Type B pancreatic cell (in vitro differentiated cells): ENCODE data around the gene CDH12. TPM values are rescaled to one million over a fixed set of nuclear protein-coding genes. Genes with fewer than 3 reads are reported as not detected.
"Not testable (repeated sequence)": the region's sequence is repeated elsewhere in the genome, so short reads cannot be mapped to it uniquely, and the experiment has no call there.

Experiments
- DNase-seq: peaks from one replicate; pipeline ENCODE4 v3.0.0; 2021; ENCODE audit warnings: mixed read lengths; ENCODE audit not compliant: unreplicated experiment; ENCODE audit errors: extremely low spot score
- H3K27ac Mint-ChIP-seq: 2 replicates; pipeline ENCODE4 v1.8.0; 2021; ENCODE audit warnings: mild to moderate bottlenecking, mixed read lengths
- H3K27me3 Mint-ChIP-seq: 2 replicates; pipeline ENCODE4 v1.8.0; 2021; ENCODE audit warnings: mixed read lengths
- H3K36me3 Mint-ChIP-seq: 2 replicates; pipeline ENCODE4 v1.8.0; 2021; ENCODE audit warnings: mixed read lengths
- H3K4me1 Mint-ChIP-seq: one replicate; pipeline ENCODE4 v1.8.0; 2021; ENCODE audit warnings: mixed read lengths; ENCODE audit not compliant: unreplicated experiment
- H3K4me3 Mint-ChIP-seq: 2 replicates; pipeline ENCODE4 v1.8.0; 2021; ENCODE audit warnings: mild to moderate bottlenecking, mixed read lengths
- H3K9me3 Mint-ChIP-seq: 2 replicates; pipeline ENCODE4 v1.8.0; 2021; ENCODE audit warnings: mixed read lengths
- total RNA-seq: library from RNA; stranded (reverse); gene quantifications from 2 replicates; pipeline ENCODE4 v1.2.1, GENCODE V29; 2021; ENCODE audit warnings: low replicate concordance
- TF ChIP-seq, protein P1 (sequence below): fragments of 200-600 bp; sonication (generic); conservative IDR thresholded peaks from 2 replicates; pipeline ENCODE4 v1.5.0; 2021; ENCODE audit warnings: antibody characterized with exemption, mild to moderate bottlenecking

CDH12 gene
- total RNA-seq, 1 donor from 2014 or later, result 10.2 TPM

DNA sequence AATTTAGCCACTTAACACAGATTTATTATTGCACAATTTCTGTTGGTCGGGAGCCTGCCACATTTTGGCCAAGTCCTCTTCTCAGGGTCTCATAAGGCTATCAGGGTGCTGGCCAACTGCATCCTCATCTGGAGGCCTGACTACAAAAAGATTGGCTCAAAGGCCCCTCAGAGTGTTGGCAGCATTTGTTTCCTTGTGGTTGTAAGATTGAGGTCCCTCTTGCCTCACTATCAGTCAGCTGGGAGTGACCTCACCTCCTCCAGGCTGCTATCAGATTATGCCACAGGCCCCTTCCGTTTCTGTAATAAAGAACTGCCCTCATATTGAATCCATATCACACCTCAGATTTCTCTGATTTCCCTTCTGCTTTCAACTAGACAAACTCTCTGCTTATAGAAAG lies 698.4 kb downstream of the CDH12 start:
- not testable (repeated sequence) for H3K4me3 Mint-ChIP-seq, H3K4me1 Mint-ChIP-seq, H3K9me3 Mint-ChIP-seq, DNase-seq, H3K27me3 Mint-ChIP-seq, H3K36me3 Mint-ChIP-seq, H3K27ac Mint-ChIP-seq

DNA sequence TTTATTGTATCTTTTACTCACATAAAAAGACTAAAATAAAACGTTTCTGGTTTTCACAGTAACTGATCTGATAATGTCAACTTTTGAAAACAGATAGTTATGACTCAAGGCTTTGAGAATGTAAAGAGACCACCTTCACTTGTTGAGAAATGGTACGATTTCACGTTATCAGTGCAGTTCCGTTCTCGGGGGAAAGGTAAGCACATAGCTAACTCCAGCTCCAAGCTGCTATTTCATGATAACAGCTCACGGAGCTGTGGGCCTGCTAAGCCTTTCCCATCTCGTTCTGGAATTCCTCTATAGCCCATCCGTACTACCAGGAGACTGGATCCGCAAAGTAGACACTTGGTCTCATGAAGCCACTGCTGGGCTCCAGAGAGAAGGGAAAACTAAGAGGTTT lies 701.3 kb downstream of the CDH12 start:
- DNase-seq, H3K4me3 Mint-ChIP-seq, H3K27me3 Mint-ChIP-seq, H3K36me3 Mint-ChIP-seq, H3K9me3 Mint-ChIP-seq, H3K4me1 Mint-ChIP-seq, H3K27ac Mint-ChIP-seq: not testable (repeated sequence)

DNA sequence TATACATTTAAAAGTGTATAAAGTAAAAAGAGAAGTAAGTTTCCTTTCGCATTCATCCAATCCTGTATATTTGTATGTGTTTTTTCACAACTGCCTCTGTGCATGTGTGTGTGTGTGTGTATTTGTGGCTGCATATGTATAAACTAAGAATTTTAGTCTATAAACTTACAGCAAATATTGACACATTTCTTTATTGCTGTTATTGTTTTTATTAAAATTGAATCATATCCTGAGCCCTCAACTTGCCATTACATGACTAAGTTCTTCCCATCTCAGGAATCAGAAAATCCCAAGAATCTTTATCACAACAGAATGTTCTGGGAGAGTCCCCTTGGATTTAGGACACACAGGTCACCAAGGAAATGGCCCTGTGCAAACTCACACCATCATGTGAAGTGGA lies 712.7 kb downstream of the CDH12 start:
- not testable (repeated sequence) for H3K27me3 Mint-ChIP-seq, H3K27ac Mint-ChIP-seq, H3K9me3 Mint-ChIP-seq, H3K4me1 Mint-ChIP-seq, DNase-seq, H3K4me3 Mint-ChIP-seq, H3K36me3 Mint-ChIP-seq

DNA sequence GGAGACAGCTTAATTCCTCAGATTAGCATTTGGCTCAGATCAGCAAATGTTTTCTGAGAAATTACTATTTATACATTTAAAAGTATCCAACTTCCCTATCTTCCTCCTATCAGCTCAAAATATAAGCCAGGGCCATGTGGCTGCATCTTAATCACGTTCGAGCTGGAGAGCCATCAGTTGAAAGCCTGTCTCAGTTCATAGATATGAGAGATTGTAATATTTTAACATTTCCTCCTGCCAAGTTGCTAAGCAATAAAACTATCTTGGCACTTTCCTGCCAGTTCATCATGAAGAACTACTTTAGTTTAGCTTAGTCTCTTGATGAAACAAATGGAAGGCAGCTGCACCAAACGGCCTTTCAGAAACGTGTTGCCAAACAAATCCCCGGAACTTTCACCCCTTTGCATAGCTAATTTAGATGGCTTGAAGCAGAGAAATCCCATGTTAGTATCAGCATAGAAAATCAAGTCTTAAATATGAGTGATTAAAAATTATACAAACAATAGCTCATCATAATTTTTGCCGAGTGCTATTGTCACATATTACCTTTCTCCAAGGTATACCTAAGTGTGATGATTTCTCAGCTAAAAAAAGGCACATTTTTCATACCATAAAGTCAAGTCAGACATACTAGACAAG lies 713.4 kb downstream of the CDH12 start:
- not testable (repeated sequence) for DNase-seq, H3K27me3 Mint-ChIP-seq, H3K4me3 Mint-ChIP-seq, H3K9me3 Mint-ChIP-seq, H3K27ac Mint-ChIP-seq, H3K4me1 Mint-ChIP-seq, H3K36me3 Mint-ChIP-seq

DNA sequence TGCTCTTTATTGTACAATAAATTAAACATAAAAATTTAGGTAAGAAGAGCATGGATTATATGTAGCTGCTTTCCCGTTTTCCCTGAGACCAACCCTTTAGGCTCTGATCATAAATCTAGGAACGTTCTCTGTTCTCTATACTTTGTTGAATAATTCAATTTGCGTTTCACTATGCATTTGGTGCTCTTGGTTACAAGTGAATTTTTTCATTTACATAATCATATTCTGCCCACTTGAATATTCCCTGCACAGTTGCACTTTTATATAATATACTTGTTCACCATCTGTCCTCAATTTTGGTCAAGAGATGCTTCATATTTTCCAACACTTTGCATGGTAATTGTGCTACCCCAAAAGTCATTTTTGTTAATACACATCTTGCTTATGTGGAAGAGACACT lies 741.8 kb downstream of the CDH12 start:
- Mint-ChIP-seq H3K4me1 (no peaks in the 10 kb centered on the region), H3K36me3 (no peaks in the 10 kb centered on the region), H3K4me3 (no peak overlapping the region), H3K27ac (no peak overlapping the region), H3K27me3 (no peaks in the 10 kb centered on the region), H3K9me3 (no peaks in the 10 kb centered on the region)
- DNase-seq, result no peak
- TF ChIP-seq, protein P1, sequence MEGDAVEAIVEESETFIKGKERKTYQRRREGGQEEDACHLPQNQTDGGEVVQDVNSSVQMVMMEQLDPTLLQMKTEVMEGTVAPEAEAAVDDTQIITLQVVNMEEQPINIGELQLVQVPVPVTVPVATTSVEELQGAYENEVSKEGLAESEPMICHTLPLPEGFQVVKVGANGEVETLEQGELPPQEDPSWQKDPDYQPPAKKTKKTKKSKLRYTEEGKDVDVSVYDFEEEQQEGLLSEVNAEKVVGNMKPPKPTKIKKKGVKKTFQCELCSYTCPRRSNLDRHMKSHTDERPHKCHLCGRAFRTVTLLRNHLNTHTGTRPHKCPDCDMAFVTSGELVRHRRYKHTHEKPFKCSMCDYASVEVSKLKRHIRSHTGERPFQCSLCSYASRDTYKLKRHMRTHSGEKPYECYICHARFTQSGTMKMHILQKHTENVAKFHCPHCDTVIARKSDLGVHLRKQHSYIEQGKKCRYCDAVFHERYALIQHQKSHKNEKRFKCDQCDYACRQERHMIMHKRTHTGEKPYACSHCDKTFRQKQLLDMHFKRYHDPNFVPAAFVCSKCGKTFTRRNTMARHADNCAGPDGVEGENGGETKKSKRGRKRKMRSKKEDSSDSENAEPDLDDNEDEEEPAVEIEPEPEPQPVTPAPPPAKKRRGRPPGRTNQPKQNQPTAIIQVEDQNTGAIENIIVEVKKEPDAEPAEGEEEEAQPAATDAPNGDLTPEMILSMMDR, result no peak

DNA sequence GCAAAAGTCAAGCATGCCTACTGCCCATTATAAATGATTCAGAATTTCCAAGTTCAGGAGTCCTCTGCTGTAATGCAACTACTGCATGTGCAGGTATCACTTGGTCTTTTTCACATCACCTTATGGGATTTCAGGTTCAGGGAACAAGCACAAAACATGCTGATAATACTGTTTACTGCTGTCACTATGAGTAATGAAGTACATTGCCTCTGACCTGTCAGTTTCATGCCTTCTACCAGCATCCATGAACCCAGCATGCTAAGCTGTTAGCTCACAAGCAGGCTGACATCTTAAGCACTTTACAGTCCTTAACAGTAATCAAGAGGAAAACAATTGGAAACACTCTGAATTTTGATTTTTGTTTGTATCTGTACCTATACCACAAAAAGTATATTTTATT lies 743.8 kb downstream of the CDH12 start:
- Mint-ChIP-seq H3K9me3 (no peaks in the 10 kb centered on the region), H3K27ac (no peak overlapping the region), H3K4me1 (no peaks in the 10 kb centered on the region), H3K4me3 (no peak overlapping the region), H3K36me3 (no peaks in the 10 kb centered on the region), H3K27me3 (no peaks in the 10 kb centered on the region)
- no peak for DNase-seq
- TF ChIP-seq, protein P1, result no peak

DNA sequence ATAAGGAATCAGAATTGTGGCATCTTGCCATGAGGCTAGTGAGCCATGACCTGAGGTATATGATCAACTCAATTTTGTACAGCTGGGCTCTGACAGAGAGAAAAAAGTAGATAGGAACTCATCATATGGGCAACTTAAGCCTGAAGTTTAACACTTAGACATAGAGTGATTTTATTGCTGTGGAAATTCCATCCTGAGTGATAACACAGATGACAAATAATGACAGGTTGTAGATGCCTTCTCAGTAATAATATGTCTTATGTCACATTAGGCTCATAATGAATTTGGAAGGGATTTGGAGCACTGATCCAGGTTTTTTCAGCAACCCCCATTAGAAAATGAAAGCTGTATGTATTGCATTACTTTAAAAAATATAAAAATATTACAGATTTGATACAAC lies 744.6 kb downstream of the CDH12 start:
- TF ChIP-seq, protein P1, result no peak
- Mint-ChIP-seq H3K27ac (no peak overlapping the region), H3K27me3 (no peaks in the 10 kb centered on the region), H3K9me3 (no peaks in the 10 kb centered on the region), H3K4me3 (no peak overlapping the region), H3K4me1 (no peaks in the 10 kb centered on the region), H3K36me3 (no peaks in the 10 kb centered on the region)
- DNase-seq, result no peak

DNA sequence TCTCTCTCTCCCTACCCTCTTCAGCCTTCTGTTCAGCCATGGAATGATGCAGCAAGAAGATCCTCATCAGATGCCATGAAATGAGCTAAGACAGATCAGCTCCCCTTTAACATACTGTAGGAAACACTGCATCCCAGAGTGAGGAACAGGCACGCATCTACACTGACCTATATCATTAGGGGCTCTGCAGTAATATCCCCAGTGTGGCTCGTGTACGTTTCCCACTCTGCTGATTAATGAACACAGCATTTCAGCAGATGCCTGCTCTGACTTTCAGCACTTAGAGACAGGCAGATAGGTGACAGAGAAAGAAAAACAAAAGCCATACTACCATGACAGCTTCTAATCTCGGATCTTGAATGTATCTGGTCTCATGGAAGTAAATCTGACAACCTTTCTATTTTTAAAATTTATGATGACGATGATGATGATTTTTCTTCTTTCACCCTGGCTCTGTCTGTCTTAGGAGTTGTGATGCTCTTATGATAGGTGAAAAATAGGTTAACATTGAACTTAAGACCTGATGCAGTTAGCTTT lies 750.3 kb downstream of the CDH12 start:
- Mint-ChIP-seq H3K36me3 (no peaks in the 10 kb centered on the region), H3K9me3 (no peaks in the 10 kb centered on the region), H3K4me3 (no peak overlapping the region), H3K27ac (no peak overlapping the region), H3K4me1 (no peaks in the 10 kb centered on the region), H3K27me3 (no peaks in the 10 kb centered on the region)
- no peak for DNase-seq
- TF ChIP-seq, protein P1, result no peak
